Activated CD4-positive, alpha-beta T cell treated with anti-CD3 and anti-CD28 coated beads, Interleukin-2, Interleukin-4, amounts not matched to agents 100 ng/mL and 50 ng/mL, durations not matched to agents 16 hours and 8 hours (primary cell): Measurements from ENCODE around the gene ING2.
"Not testable (repeated sequence)": the region's sequence is repeated elsewhere in the genome, so short reads cannot be mapped to it uniquely, and the experiment has no call there.

Experiments used
- DNase-seq: peaks from one replicate; pipeline ENCODE4 v3.0.0-alpha.2; 2020; ENCODE audit warnings: low spot score

The ING2 gene

DNA sequence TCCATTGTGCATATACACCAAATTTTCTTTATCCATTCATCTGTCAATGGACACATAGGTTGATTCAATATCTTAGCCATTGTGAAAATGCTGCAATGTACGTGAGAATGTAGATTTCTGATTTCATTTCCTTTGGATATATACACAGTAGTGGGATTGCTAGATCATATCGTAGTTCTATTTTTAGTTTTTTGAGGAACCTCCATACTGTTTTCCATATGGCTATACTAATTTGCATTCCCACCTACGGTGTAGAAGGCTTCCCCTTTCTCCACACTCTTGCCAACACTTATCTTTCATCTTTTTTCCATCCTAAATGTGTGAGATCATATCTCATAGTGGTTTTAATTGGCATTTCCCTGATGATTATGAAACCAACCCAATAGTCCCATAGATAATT lies 43.4 kb downstream of the ING2 start:
- DNase-seq = no peak

- DNase-seq = no peak
Measured at GRCh38 chr4:183550345-183551093, 45.7 kb downstream of the ING2 start.

DNA sequence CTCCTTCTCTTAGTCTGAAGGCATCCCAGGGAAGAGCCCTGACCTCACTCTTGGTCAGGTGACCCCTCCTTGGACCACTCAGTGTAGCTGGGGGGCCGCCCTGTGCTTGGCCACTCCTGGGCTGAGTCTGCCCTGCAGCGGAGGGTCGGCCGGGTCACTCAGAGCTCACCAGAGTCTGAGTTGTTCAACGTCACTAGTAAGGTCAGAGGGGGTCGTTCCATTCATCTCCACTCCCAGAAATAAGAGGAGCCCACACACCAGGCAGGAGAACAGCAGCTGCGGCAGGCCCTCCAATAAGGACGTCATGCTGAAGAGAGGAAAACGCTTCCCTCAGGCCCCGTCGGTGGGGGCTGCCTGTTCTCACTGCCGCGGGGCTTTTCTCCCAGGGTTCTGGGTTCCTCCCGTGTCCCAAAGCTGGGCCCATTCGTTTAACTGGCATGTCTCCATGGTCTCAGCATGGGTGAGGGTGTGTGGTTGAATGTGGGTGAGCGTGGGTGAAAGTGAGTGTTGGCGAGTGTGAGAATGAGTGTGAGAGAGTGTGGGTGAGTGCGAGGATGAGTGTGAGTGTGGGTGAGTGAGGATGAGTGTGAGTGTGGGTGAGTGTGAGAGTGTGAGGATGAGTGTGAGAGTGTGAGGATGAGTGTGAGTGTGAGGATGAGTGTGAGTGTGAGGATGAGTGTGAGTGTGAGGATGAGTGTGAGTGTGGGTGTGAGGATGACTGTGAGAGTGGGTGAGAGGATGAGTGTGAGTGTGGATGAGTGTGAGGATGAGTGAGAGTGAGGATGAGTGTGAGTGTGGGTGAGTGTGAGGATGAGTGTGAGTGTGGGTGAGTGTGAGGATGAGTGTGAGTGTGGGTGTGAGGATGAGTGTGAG lies 47.7 kb downstream of the ING2 start:
- no peak for DNase-seq

GRCh38 chr4:183553147-183553478 lies 48.3 kb downstream of the ING2 start:
- DNase-seq = not testable (repeated sequence)

- no peak for DNase-seq
Measured at GRCh38 chr4:183553601-183554345, 48.9 kb downstream of the ING2 start.

GRCh38 chr4:183554346-183554686 lies 49.5 kb downstream of the ING2 start:
- no peak for DNase-seq

DNA sequence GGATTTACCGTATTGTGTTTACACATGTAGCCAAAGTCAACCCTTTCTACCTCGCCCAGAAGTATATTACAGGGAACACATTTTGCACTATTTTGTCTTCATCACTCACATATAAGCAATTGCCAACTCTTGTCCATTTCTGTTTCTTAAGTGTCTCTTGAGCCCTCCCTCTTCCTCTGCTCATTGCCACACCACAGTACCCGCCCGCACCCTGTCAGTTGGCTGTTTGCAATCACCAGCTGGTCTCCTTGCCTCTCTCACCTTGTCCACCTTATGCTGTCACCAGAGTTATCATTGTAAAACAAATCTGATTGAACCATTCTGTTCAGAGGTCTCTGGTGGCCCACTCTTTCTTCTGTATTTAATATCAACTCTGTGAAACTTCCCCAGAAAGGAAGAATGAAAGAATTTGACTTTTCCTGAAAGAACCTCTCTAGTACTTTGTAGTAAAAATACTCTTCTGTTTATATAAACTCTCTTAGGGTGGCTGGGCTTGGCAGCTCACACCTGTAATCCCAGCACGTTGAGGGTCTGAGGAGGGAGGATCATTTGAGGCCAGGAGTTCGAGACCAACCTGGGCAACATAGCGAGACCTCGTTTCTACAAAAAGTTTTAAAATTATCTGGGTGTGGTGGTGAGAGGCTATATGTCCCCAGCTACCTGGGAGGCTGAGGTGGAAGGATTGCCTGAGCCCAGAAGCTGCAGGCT lies 50.2 kb downstream of the ING2 start:
- no peak for DNase-seq

- no peak for DNase-seq
Measured at GRCh38 chr4:183556947-183557346, 52.1 kb downstream of the ING2 start.

- no peak for DNase-seq
Measured at GRCh38 chr4:183557611-183558010, 52.8 kb downstream of the ING2 start.

GRCh38 chr4:183558873-183559272 lies 54.0 kb downstream of the ING2 start:
- DNase-seq = no peak

DNA sequence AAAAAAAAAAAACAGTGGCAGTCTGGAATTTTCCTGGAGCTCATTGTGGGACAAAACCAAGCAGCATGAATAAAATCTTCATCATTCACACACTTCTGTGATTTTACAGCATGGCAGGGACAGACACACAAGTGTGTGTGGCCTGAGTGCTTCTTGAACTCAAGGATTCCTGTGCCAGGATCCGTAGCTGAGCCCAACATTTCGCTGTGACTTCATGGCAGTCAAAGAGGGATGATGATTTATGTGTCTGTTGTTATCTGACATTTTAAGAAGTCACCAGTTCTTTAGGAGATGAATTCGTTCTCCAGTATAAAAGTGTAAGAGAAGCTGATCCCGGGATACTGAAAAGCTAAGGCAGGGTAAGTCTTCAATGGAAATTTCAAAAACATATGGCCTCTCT lies 57.0 kb downstream of the ING2 start:
- no peak for DNase-seq
